H1 (cell line): Measurements from ENCODE around the gene SS18.

Experiments
- BCL11A ChIP-seq, 2 experiments: IDR thresholded peaks; one replicate each; pipeline ENCODE4 v1.6.1; 2011; ENCODE audit warnings: low read depth in 2 of 2, low read length in 2 of 2, mild to moderate bottlenecking in 2 of 2
- BRCA1 ChIP-seq: IDR thresholded peaks from 2 replicates; pipeline ENCODE4 v1.6.1; 2012; ENCODE audit warnings: low read depth, low read length, improper control_type of control experiment
- FOSL1 ChIP-seq: IDR thresholded peaks from 2 replicates; pipeline ENCODE4 v1.6.1; 2011; ENCODE audit warnings: mild to moderate bottlenecking, low read depth, low read length, moderate library complexity; ENCODE audit not compliant: insufficient read depth
- RFX5 ChIP-seq: IDR thresholded peaks from 2 replicates; pipeline ENCODE4 v1.6.1; 2011; ENCODE audit warnings: low read depth, low read length, improper control_type of control experiment, borderline replicate concordance
- TAF1 ChIP-seq: IDR thresholded peaks from 2 replicates; pipeline ENCODE4 v1.6.1; 2011; ENCODE audit warnings: mild to moderate bottlenecking, low read depth, low read length
- TF ChIP-seq, protein P1 (sequence below), 3 experiments: IDR thresholded peaks; 1 replicate in 2 of 3; 2 replicates in 1 of 3; pipeline versions ENCODE4 v1.5.1 to v1.6.1; 2011; ENCODE audit warnings: low read length in 3 of 3, mild to moderate bottlenecking in 3 of 3, inconsistent platforms in 2 of 3, low read depth in 1 of 3, moderate library complexity in 1 of 3; ENCODE audit not compliant: insufficient read depth in 1 of 3; ENCODE audit errors: control extremely low read depth in 1 of 3

DNA sequence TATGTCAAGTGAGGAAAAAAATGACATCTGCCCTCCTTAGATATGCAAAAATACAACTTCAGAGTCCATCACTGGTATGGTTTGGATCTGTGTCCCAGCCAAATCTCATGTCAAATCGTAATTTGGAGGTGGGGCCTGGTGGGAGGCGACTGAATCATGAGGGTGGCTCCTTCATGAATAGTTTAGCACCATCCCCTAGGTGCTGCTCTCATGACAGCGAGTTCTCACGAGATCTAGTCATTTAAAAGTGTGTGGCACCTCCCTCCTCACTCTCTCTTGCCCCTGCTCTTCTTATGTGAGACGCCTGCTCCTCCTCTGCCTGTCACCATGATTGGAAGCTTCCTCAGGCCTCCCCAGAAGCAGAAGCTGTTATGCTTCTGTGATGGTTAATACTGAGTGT is 37.4 kb upstream of the SS18 start:
- TF ChIP-seq RFX5 = no peak
- TF ChIP-seq BCL11A (IDR thresholded peaks at IDR 0.05; ENCODE audit: low read depth in 2 of 2, low read length in 2 of 2) = no peak
- TF ChIP-seq BRCA1 = no peak
- TF ChIP-seq TAF1 = no peak
- TF ChIP-seq FOSL1 = no peak
- TF ChIP-seq, protein P1, sequence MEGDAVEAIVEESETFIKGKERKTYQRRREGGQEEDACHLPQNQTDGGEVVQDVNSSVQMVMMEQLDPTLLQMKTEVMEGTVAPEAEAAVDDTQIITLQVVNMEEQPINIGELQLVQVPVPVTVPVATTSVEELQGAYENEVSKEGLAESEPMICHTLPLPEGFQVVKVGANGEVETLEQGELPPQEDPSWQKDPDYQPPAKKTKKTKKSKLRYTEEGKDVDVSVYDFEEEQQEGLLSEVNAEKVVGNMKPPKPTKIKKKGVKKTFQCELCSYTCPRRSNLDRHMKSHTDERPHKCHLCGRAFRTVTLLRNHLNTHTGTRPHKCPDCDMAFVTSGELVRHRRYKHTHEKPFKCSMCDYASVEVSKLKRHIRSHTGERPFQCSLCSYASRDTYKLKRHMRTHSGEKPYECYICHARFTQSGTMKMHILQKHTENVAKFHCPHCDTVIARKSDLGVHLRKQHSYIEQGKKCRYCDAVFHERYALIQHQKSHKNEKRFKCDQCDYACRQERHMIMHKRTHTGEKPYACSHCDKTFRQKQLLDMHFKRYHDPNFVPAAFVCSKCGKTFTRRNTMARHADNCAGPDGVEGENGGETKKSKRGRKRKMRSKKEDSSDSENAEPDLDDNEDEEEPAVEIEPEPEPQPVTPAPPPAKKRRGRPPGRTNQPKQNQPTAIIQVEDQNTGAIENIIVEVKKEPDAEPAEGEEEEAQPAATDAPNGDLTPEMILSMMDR (IDR thresholded peaks at IDR 0.05; ENCODE audit: control extremely low read depth in 1 of 3, insufficient read depth in 1 of 3, low read depth in 1 of 3, low read length in 3 of 3) = no peak
